ENCODE data around the gene IKZF1. TPM values are rescaled to one million over a fixed set of nuclear protein-coding genes. Genes with fewer than 3 reads are reported as not detected.

IKZF1 gene
- total and polyA plus RNA-seq, 9 of the 15 experiments (the other 6 are each of a cell fraction or from before 2014, with no cell fraction given), result 12.6 to 85.3 (median 44.7) TPM

GRCh38 chr7:50304911-50305582, 531 bp downstream of the IKZF1 start (continued):
- TF ChIP-seq HINFP (tag; conservative IDR thresholded peaks at IDR 0.05; ENCODE audit: low read depth) (peak; percentile 64; the same call in 1 of the 2 replicates), HDAC2 (IDR thresholded peaks at IDR 0.05) (peak; percentile 41; the same call in 1 of the 2 replicates), L3MBTL2 (IDR thresholded peaks at IDR 0.05) (no peak), MXI1 (IDR thresholded peaks at IDR 0.05; ENCODE audit: low read depth, low read length) (0 out of 2 replicates have a peak, but pooled peaks have one; percentile 14), ZNF695 (CRISPR knock-in tag; IDR thresholded peaks at IDR 0.05) (no peak), GABPA (tag; conservative IDR thresholded peaks at IDR 0.05; ENCODE audit: low read depth) (0 out of 2 replicates have a peak, but pooled peaks have one; percentile 6), CHD1 (IDR thresholded peaks at IDR 0.05; ENCODE audit: low read length) (peak; percentile 77), KAT7 (CRISPR knock-in tag; IDR thresholded peaks at IDR 0.05; ENCODE audit: borderline replicate concordance) (0 out of 2 replicates have a peak, but pooled peaks have one; percentile 10), TBP (optimal IDR thresholded peaks at IDR 0.05; ENCODE audit: low read depth, low read length) (peak; percentile 18), CTCF (IDR thresholded peaks at IDR 0.05 in 2 of 3, conservative IDR thresholded peaks at IDR 0.05 in 1 of 3; ENCODE audit: insufficient read depth in 2 of 3, low read depth in 1 of 3, low read length in 3 of 3) (0 out of 6 replicates have a peak, but pooled peaks of 1 of the 3 experiments have one; percentile 0)
- TF ChIP-seq, protein P1, sequence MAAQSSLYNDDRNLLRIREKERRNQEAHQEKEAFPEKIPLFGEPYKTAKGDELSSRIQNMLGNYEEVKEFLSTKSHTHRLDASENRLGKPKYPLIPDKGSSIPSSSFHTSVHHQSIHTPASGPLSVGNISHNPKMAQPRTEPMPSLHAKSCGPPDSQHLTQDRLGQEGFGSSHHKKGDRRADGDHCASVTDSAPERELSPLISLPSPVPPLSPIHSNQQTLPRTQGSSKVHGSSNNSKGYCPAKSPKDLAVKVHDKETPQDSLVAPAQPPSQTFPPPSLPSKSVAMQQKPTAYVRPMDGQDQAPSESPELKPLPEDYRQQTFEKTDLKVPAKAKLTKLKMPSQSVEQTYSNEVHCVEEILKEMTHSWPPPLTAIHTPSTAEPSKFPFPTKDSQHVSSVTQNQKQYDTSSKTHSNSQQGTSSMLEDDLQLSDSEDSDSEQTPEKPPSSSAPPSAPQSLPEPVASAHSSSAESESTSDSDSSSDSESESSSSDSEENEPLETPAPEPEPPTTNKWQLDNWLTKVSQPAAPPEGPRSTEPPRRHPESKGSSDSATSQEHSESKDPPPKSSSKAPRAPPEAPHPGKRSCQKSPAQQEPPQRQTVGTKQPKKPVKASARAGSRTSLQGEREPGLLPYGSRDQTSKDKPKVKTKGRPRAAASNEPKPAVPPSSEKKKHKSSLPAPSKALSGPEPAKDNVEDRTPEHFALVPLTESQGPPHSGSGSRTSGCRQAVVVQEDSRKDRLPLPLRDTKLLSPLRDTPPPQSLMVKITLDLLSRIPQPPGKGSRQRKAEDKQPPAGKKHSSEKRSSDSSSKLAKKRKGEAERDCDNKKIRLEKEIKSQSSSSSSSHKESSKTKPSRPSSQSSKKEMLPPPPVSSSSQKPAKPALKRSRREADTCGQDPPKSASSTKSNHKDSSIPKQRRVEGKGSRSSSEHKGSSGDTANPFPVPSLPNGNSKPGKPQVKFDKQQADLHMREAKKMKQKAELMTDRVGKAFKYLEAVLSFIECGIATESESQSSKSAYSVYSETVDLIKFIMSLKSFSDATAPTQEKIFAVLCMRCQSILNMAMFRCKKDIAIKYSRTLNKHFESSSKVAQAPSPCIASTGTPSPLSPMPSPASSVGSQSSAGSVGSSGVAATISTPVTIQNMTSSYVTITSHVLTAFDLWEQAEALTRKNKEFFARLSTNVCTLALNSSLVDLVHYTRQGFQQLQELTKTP (IDR thresholded peaks at IDR 0.05; ENCODE audit: low read depth in 1 of 2, partially characterized antibody in 2 of 2), result peak in 1 of 2 experiments; percentile 33
- TF ChIP-seq, protein P2, sequence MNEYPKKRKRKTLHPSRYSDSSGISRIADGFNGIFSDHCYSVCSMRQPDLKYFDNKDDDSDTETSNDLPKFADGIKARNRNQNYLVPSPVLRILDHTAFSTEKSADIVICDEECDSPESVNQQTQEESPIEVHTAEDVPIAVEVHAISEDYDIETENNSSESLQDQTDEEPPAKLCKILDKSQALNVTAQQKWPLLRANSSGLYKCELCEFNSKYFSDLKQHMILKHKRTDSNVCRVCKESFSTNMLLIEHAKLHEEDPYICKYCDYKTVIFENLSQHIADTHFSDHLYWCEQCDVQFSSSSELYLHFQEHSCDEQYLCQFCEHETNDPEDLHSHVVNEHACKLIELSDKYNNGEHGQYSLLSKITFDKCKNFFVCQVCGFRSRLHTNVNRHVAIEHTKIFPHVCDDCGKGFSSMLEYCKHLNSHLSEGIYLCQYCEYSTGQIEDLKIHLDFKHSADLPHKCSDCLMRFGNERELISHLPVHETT (CRISPR knock-in tag; conservative IDR thresholded peaks at IDR 0.05 in 1 of 2, IDR thresholded peaks at IDR 0.05 in 1 of 2), result 0 out of 4 replicates have a peak, but pooled peaks of 1 of the 2 experiments have one; percentile 3
